GM19438 (cell line): ENCODE measurements around the gene NAA15.
"Not testable (repeated sequence)": the region's sequence is repeated elsewhere in the genome, so short reads cannot be mapped to it uniquely, and the experiment has no call there.

ENCODE experiments used
- ATAC-seq: cut with Tn5 transposase; IDR thresholded peaks from one replicate; pipeline ENCODE4 v1.9.1; 2021; ENCODE audit warnings: low read depth; ENCODE audit not compliant: unreplicated experiment

NAA15 gene

GRCh38 chr4:139443661-139444060, 142.4 kb downstream of the NAA15 start:
- ATAC-seq: no peak

GRCh38 chr4:139444881-139445280, 143.6 kb downstream of the NAA15 start:
- ATAC-seq: not testable (repeated sequence)

- ATAC-seq: not testable (repeated sequence)
Measured at GRCh38 chr4:139447078-139447477, 145.8 kb downstream of the NAA15 start.

- ATAC-seq: no peak
Measured at GRCh38 chr4:139450586-139450985, 149.3 kb downstream of the NAA15 start.

- ATAC-seq: no peak
Measured at GRCh38 chr4:139451997-139452396, 150.7 kb downstream of the NAA15 start.

GRCh38 chr4:139453041-139453370, 151.7 kb downstream of the NAA15 start:
- peak; percentile 49 for ATAC-seq

GRCh38 chr4:139453371-139454110, 152.2 kb downstream of the NAA15 start:
- peak; percentile 87 for ATAC-seq

GRCh38 chr4:139454111-139455045, 153.1 kb downstream of the NAA15 start, which contains the start of gene RAB33B:
RAB33B (plus strand) TSS chr4:139454121; CDS start chr4:139454196, 75 bp downstream.
- ATAC-seq: peak; percentile 4

- no peak for ATAC-seq
Measured at GRCh38 chr4:139455126-139455538, 153.8 kb downstream of the NAA15 start.

- no peak for ATAC-seq
Measured at GRCh38 chr4:139457318-139457717, 156.0 kb downstream of the NAA15 start.

- no peak for ATAC-seq
Measured at GRCh38 chr4:139458543-139458942, 157.2 kb downstream of the NAA15 start.

GRCh38 chr4:139458999-139459398, 157.7 kb downstream of the NAA15 start:
- ATAC-seq: no peak

GRCh38 chr4:139460565-139460964, 159.3 kb downstream of the NAA15 start:
- ATAC-seq: no peak

GRCh38 chr4:139461022-139461628, 159.8 kb downstream of the NAA15 start:
- no peak for ATAC-seq

- ATAC-seq: not testable (repeated sequence)
Measured at GRCh38 chr4:139464512-139464911, 163.2 kb downstream of the NAA15 start.

GRCh38 chr4:139465922-139466321, 164.6 kb downstream of the NAA15 start:
- no peak for ATAC-seq

GRCh38 chr4:139468756-139469155, 167.5 kb downstream of the NAA15 start:
- ATAC-seq: not testable (repeated sequence)

- no peak for ATAC-seq
Measured at GRCh38 chr4:139469216-139469615, 167.9 kb downstream of the NAA15 start.
